Stimulated activated CD4-positive, alpha-beta T cell treated with anti-CD3 and anti-CD28 coated beads, Interleukin-1b, Interleukin-23, amount 100 ng/mL, for 1 hour (primary cell): Measurements from ENCODE around the gene CEP112.

Experiments
- DNase-seq, 2 donors: peaks; one replicate each; pipeline ENCODE4 v3.0.0-alpha.2; 2020; ENCODE audit warnings: low read depth in 2 of 2

The CEP112 gene

GRCh38 chr17:65599650-65600049 is 592.3 kb downstream of the CEP112 start:
- DNase-seq = no peak

GRCh38 chr17:65598746-65599145 is 593.2 kb downstream of the CEP112 start:
- DNase-seq = no peak

GRCh38 chr17:65595071-65595656 is 596.8 kb downstream of the CEP112 start:
- DNase-seq = no peak

GRCh38 chr17:65593855-65594845 is 597.8 kb downstream of the CEP112 start:
- no peak for DNase-seq

- no peak for DNase-seq
Measured at GRCh38 chr17:65593092-65593854, 598.7 kb downstream of the CEP112 start.

GRCh38 chr17:65592125-65592965 is 599.6 kb downstream of the CEP112 start:
- no peak for DNase-seq

GRCh38 chr17:65589321-65589720 is 602.6 kb downstream of the CEP112 start:
- DNase-seq = no peak

GRCh38 chr17:65588181-65588808 is 603.6 kb downstream of the CEP112 start:
- no peak for DNase-seq

- DNase-seq = no peak
Measured at GRCh38 chr17:65587534-65588180, 604.3 kb downstream of the CEP112 start.

- DNase-seq = no peak
Measured at GRCh38 chr17:65586899-65587298, 605.0 kb downstream of the CEP112 start.
